NCI-H1694 treated with DMSO at 0.1 percent for 48 hours (cell line): ENCODE measurements around the gene RIMOC1.
"Not testable (repeated sequence)": the region's sequence is repeated elsewhere in the genome, so short reads cannot be mapped to it uniquely, and the experiment has no call there.

Experiments used
- DNase-seq: peaks from one replicate; lab custom pipeline; 2025; lab: John Stamatoyannopoulos, UW

The RIMOC1 gene

DNA sequence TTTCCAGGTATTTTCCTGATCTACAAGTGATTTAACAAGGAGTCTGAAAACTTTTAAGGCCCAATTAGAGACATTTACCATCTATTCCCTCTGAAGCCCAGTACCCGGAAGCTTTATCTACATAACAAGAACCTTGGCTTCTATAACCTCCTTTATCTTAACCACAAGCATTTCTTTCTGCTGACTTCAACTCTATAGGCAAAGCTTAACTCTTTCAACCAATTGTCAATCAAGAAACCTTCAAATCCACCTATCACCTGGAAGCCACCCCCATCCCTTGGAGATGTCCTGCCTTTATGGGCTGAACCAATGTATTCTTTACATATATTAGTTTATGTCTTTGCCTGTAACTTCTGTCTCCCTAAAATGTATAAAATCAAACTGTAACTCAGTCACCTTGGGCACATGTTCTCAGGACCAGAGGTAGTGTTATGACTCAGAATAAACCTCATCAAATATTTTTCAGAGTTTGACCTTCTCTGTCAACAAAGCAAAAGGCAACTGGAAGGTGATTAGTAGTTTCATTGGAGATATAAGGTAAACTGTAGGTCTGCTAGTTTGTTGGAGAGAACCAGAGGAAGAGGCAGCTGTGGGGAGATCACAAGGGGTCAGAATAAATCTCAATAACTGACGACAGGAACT lies 13.0 kb upstream of the RIMOC1 start:
- DNase-seq, result no peak

DNA sequence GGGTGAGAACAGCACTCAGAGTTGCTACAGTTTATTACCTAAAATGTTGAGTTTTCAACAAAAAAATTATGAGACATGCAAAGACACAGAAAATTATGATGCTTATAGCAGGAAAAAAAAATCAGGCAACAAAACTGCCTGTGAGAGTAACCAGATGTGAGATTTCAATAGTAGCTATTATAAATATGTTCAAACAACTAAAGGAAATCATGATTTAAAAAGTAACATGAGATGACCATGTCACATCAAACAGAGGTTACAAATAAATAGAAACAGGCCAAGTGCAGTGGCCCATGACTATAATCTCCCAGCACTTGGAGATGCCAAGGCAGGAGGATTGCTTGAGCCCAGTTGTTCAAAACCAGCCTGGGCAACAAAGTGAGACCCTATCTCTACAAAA lies 12.1 kb upstream of the RIMOC1 start:
- no peak for DNase-seq

DNA sequence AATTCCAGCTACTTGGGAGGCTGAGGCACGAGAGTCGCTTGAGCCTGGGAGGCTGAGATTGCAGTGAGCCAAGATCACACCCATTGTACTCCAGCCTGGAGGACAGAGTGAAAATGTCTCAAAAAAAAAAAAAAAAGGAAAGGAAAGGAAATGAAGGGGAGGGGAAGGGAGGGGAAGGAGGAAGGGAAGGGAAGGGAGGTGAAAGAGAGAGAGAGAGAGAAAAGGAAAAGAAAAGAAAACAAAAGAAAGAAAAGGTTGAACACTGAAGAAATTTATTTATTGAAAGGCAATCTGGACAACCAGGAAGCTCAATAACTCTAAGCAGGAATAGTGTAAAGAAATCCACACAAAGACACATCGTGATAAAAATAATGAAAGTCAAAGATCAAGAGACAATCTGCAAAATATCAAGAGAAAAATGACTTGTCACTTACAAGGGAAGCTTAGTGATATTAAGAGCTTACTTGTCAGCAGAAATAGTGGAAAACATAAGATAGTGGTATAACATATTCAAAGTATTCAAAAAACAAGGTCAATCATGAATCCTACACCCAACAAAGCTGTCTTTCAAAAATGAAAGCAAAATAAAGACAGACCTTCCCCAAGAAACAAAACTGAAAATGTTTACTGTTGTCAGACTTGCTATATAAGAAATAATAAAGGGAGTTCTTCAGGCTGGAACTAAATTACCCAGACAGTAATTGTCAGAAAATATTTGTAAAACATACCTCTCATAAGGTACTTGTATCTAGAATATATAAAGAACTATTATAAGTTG lies 10.9 kb upstream of the RIMOC1 start:
- DNase-seq, result no peak

DNA sequence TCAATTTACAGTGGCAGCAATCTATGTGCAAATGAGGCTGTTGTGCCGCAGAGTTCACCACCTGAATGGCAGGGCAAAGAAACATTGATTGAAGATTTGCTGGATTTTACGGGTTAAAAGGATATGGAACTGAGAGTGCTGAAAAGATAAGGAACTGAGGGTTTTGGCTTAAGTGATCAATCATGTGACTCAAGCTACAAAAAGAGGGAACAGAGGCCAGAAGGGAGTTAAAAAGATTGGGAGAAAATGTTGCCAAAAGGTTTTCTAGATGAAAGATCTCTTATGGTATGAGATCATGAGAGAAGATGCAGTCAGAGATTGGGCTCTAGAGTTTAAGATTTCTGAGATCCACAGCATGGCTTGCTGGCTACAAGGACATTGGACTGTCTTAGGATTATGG lies 7.9 kb upstream of the RIMOC1 start:
- no peak for DNase-seq

DNA sequence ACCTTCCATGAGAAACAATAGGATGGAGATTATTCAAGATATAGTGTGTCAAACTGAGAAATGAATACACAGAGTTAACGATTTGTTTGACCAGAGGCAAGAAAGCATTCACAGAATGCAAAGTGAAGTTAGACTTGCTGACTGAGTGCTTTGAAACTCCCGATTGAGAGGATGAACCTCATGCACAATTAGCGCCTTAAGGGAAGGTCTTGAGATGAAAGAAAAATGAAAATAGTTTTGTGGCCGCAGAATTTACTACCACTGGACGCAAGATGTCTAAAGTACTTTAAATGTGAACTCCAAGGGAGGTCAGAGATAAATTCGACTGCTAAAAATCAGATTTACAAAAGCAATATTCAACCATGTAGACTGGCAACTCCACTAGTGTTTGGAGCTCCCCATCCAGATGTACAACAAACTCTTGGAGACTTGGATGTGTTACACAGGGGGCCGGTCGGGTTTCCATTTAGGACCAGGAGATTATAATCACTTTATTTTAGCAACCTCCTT lies 707 bp upstream of the RIMOC1 start:
- DNase-seq, result no peak

DNA sequence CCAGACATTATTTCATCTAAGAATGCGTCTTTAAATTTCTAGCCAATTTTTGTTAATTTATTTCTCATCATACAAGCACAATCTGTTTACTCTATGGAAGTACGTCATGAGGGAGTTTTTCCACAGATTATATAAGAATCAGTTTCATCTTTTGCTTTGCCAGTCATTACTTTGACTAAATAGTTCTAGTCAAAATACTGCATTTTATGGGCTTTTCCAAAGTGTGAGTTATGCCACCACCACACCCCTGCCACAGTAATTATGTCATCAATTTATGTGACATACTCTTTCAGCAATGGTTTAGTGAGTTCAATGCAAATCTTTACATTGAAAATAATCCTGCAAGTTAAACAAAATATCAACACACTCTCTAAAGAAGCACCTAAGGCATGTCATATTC lies 2.0 kb downstream of the RIMOC1 start:
- no peak for DNase-seq

DNA sequence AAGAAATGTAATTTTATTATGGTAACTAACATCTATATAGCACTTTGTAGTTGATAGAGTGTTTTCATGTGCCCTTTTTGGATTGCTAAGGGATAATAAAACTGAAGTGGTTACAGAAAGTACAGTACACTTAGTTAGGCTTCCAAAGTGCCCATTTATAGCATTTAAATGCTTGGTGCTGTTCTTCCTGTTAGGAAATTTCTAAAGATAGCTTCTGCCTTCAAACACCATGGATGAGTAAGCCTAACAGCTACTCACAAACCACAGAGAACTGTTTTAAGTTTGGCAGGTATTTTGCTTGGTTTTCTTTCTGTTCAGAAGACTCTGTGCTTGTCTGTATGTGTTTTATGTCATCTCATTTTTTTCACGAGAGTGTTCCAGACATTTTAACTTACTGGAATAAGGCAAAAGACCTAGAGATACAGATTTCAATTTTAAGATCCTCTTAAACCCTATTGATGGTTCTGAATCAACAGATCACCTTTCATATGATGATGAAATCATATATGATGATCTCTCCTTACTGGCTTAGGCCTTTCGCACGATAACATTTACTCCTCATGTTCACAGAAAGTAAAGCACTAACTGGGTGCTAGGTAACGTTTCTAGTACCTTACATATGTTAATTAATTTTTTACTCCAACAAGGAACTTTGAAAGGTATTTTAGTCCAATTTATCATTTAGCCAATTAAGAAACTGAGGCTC lies 4.4 kb downstream of the RIMOC1 start:
- no peak for DNase-seq

DNA sequence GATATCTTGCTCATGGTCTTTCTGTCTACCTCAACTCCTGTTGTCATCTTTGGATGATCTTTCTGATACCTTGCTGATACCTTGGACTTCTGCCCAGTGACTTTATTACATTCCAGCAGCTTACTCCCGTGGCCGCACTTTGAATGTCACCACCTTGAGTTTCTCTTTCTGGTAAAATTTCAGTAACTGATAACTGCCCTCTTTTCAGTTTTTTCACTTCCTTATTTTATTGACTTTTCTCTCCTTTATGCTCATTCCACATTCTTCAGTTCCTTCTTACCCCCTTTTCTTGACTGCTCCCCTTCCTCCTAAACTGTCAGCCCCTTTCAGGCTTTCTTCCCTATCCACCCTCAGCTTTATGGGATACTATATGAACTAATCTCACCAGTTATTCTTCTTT lies 14.0 kb downstream of the RIMOC1 start:
- no peak for DNase-seq

DNA sequence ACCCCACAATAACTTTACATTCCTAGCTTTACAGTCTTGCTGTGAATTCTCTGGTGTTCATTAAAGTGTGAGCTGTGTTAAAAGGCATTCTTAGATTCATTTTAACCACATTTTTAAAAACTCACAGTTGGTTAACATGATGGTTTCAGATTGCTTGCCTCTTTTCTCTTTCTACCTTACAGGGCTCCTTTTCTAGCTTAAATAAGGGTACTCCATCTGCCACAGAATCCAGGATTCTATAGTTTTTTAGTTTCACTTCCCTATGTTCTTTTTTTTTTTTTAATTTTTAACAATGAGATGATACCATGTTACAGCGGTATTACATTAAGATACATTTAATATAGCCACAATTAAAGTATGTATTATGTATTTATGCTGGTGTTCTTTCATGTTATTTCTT lies 17.0 kb downstream of the RIMOC1 start:
- no peak for DNase-seq

DNA sequence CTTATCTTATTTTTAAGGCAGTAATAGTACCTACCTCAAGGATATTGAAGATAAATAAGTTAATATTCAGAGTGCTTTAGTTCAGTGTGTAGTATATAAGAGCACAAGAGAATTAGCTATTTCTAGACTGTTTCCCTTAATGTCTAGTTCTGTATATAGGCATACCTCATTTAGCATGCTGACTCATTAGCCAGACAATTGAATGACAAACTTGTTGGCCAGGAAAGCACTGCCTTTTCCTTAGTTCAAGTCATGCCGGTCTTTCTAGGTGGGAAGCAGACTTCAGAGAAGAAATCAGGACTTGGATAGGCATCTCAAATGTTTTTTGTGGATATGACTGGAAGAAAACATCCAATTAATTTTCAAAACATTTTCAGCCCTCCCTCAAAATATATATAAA lies 17.7 kb downstream of the RIMOC1 start:
- no peak for DNase-seq

DNA sequence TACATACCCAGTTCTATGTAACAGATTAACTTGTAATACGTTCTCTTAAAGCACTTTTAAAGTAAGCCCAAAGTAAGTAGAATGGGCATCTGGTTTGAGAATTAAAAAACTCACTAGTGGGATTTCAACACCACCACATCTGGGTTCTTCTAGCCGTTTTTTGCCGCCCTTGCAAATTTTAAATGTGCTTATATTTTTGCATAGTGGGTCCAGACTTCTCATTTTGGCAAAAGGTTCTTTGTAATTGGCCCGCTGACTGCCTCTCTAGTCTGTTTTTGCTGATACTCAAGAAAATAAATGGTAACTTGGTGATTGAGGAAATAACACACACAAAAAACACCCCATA lies 20.4 kb downstream of the RIMOC1 start:
- no peak for DNase-seq

DNA sequence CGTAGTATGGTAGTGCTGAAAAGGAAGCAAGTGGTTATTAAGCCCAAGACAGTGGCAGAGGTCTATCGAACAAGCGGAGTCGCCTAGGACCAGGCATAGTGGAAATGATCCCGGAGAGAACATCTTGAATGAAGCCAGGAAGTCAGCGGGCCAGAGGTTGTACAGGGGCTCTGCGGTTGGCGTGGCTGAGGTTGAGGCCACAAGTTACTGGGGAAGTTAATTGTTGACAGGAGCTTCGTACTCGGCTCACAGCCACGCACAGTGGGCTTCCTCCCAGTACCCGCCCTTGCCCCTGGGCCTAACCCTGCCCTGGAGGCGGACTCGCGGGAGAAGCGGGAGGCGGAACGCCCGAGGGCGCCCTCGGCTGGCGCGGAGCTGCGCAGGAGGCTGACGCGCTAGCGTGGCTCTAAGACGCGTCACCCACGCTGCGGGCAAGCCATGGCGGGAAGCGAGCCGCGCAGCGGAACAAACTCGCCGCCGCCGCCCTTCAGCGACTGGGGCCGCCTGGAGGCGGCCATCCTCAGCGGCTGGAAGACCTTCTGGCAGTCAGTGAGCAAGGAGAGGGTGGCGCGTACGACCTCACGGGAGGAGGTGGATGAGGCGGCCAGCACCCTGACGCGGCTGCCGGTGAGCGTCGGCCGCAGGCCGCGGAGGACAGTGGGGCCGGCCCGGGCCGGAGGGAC lies 20.9 kb downstream of the RIMOC1 start, which contains the start of gene FBXO4:
Gene FBXO4 (plus strand): TSS at position 410 of the 683 bp plus-strand sequence. CDS start 29 bp downstream, at position 439.
- peak; percentile 77 for DNase-seq

DNA sequence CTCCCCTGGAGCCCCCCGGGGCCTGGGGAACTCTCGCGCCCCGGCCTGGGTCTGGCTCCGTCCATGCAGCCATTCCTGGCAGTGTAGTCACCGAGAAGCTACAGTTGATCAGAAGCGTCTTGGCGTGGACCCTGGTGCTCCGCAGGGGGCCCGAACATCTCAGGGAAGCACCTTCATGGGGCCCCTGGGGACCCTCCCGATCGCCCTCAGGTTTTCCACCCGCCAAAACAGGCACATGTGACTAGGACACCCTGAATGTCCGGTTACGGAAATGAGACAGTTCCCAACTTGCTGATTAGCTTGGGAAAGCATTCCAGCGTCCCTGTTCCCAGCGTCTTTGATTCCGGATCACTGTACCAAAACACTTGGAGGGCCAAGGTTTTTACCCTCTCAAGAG lies 21.4 kb downstream of the RIMOC1 start:
- peak; percentile 13 for DNase-seq

DNA sequence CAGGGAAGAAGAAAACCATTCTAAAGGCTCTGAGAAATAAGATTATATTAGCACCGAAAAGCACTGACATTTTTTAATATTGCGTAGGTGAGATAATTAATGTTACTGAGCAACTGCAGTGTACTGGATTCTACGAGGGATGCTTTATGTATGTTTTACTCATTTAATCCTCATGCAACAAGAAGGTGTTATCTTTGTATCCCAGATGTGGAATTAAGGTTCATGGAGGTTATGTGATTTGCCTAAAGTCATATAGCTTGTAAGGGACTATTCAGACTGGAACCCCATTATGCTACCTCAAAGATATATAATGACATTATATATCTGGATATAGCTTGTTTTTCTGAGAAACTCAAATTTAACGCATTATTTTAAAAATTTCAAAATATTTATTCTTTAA lies 23.5 kb downstream of the RIMOC1 start:
- no peak for DNase-seq

DNA sequence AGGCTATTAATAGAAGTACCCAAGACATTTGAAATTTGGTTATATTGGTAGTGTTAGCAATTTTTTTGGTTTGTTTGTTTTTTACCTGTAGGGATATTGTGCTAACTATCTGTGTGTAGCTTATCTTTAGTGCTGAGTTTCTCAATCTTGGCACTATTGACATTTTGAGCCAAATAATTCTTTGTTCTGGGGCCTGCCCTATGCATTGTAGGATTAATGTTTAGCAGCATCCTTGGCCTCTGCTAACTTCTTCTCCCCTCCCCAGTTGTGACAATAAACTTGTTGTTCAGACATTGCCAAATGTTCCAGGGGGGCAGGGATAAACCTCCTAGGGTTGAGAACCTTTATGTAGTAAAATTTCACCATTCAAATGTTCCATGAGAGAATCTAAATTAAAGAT lies 24.9 kb downstream of the RIMOC1 start:
- no peak for DNase-seq

DNA sequence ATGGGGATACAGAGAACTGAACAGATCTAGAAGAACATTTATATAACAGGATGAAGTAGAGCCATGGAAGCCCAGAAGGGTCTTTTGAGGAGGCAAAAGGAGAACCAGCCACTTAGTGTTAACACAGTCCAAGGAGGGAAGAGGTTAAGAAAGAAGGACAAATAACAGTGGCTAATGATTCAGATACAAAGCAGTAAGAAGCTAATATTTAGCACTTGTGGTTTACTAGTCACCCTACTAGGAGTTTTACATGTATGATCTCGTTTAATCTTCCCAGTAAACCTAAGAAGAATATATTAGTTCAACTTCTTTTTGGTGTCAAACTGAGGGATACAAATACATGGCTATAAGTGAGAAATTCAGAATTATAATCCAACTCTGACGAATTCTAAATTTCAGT lies 28.6 kb downstream of the RIMOC1 start:
- no peak for DNase-seq

DNA sequence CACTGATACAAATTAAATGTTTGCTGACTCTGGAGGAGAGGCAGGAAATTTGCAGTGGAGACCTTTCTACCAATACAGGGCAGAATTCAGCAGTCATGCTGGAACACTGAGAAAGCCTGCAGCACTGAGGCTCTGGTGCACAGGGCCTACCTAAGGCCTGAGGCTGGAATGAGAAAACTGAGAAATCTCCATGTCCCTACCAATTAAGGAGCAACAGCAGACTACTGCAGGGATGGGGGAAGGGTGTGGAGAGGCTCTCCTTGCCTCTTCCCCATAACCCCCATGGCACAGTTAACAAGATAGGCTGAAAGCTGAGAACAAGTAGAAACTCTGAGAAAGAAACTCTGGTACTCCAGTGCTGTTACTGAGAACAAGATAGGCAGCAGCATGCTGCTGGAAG lies 31.4 kb downstream of the RIMOC1 start:
- no peak for DNase-seq

DNA sequence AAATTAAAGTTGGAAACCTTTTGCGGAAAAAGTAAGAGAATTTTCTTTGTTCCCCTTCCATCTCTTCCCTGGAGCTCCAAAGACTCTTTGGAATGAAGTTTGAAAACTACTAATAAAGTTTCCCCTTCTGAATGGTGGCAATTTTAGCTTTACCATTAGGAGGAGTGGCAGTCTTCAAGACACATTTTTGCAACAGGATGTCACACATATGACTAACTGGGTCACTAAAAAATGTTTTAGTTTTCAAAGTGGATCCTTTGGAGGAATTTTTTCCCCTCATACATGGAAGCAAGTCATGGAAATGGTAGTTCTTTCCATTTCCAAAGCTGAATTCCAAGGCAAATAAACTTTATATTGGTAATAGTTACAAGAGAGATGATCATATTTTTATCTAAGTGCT lies 36.5 kb downstream of the RIMOC1 start:
- DNase-seq, result no peak

DNA sequence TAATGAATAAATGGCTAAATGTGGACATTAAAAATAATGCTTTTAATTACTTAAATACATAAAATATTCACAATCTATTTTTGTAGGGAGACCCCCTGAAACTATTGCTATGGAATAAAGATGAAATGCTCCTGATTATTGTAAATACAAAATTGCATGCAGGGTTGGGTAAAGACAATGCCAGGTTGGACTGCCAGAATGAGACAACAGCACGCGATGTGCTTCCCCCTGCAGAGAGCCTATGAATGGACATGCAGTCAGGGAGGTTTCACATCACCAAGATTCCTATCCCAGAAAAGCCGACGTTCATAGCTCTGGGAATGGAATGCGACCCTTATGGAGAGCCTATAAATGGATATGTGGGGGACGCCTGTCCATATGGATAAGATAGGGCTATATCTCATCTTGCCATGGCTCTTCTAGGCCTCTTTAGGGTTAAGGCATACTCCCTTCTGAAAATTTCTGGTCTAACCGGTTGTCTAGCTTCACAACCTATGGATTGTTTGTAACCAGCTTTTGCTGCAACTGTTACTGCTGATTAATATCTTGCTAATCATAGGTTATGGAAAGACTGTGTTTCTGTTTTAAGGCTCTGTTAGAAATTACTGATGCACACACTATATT lies 41.3 kb downstream of the RIMOC1 start:
- not testable (repeated sequence) for DNase-seq

DNA sequence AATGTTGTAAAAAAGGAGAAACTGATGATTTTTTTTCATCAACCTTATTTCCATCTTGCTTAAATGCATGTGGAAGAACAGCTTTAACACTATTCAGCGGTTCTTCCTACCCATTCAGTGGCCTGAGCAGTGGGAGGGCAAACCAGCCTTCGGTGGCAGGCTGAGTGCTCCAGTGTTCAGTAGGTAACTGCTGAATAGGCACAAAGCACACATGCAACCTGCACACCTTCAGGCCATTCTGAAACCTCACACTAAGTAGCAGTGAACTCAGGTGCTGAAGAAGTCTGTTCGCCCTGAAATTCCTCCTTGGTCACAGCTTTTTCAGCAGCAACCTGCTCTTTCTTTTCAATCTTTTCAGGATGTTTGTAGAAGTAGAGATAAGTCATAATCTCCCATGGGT lies 47.1 kb downstream of the RIMOC1 start:
- DNase-seq, result no peak
